Ovary (tissue), 3 donors: ENCODE measurements around the gene OR51B4.

Experiments
- EP300 ChIP-seq: sonication (generic); formaldehyde crosslinking; IDR thresholded peaks from one replicate; pipeline ENCODE4 v1.6.1; 2017; ENCODE audit warnings: antibody characterized with exemption
- POLR2A ChIP-seq: fragments of 450-650 bp; IDR thresholded peaks from one replicate; pipeline ENCODE4 v1.6.1; 2017; ENCODE audit warnings: antibody characterized with exemption, mild to moderate bottlenecking, moderate library complexity
- TF ChIP-seq, protein P1 (sequence below), 3 donors: fragments of 450-650 bp in 2 of 3; fragments of 200-600 bp in 1 of 3; IDR thresholded peaks; one replicate each; pipeline versions ENCODE4 v1.5.1 to v1.8.0; 2016 to 2022; ENCODE audit warnings: antibody characterized with exemption in 3 of 3, mild to moderate bottlenecking in 1 of 3
- donor health status: DM: no; HTN: no; CAD: no.

DNA sequence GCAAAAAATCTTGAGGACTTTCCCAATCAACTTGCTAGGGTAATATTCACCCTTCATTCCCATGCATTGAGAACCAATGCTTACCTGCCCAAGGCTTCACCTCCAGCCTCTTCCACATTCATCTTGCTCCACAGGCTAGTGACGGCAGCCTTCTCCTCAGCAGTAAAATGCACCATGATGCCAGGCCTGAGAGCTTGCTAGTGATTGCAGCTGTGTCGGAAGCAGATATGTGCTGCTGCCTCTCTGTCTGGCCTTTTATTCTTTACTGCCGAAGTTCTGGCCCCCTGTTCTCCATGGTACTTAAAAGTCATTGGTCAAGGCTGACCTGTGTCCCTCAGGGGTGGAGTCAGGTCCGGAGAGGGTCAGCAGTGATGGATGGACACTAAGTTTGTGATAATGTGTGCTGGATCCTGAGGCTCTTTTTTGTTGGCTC is 32.0 kb downstream of the OR51B4 start, which contains the start of gene HBE1:
- TF ChIP-seq POLR2A (no peak), EP300 (no peak)
- TF ChIP-seq, protein P1, sequence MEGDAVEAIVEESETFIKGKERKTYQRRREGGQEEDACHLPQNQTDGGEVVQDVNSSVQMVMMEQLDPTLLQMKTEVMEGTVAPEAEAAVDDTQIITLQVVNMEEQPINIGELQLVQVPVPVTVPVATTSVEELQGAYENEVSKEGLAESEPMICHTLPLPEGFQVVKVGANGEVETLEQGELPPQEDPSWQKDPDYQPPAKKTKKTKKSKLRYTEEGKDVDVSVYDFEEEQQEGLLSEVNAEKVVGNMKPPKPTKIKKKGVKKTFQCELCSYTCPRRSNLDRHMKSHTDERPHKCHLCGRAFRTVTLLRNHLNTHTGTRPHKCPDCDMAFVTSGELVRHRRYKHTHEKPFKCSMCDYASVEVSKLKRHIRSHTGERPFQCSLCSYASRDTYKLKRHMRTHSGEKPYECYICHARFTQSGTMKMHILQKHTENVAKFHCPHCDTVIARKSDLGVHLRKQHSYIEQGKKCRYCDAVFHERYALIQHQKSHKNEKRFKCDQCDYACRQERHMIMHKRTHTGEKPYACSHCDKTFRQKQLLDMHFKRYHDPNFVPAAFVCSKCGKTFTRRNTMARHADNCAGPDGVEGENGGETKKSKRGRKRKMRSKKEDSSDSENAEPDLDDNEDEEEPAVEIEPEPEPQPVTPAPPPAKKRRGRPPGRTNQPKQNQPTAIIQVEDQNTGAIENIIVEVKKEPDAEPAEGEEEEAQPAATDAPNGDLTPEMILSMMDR (IDR thresholded peaks at IDR 0.05) = no peak
